B cell (primary cell): ENCODE data around the gene CBFB.

Source experiments
- EZH2 ChIP-seq: IDR thresholded peaks from 2 replicates; pipeline ENCODE4 v1.6.1; 2012; ENCODE audit warnings: borderline replicate concordance, low read depth, mild to moderate bottlenecking, moderate library complexity, low read length; ENCODE audit not compliant: insufficient read depth, poor library complexity, severe bottlenecking
- TF ChIP-seq, protein P1 (sequence below): fragments of 200-600 bp; IDR thresholded peaks from one replicate; pipeline ENCODE4 v1.8.0; 2022; ENCODE audit warnings: antibody characterized with exemption, mild to moderate bottlenecking

DNA sequence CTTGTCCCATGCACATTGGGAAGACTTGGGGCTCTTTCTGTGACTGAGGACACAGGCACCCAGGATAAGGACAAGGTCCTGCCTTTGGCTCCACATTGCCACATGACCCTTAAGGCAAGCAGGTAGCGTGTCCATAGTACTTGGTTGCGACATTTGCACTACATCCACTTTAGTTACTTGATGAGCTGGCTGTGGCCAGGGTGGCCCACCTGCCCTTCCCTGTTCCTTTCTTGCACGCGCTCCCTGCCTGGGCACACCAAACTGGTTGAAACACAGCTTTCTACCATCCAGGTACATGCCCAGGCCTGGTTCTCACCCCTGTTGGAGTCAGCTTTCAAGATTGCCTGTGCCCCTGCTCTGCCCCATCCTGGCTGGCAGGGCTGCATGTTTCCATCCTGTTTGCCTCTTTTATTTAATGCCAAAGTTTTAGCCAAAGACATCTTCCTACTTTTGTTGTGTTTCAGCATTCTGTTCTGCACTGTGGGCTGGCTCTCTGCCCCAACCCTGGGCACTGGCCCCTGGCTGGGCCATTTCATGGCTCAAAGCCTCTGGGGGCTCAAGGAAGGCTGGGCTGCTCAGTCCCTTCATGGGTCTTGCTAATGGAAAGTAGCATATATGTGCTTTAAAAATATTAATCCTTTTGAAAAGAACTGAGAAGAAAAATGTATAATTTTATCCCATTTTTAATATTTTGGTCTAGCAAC, 118.6 kb downstream of the CBFB start:
- TF ChIP-seq, protein P1, sequence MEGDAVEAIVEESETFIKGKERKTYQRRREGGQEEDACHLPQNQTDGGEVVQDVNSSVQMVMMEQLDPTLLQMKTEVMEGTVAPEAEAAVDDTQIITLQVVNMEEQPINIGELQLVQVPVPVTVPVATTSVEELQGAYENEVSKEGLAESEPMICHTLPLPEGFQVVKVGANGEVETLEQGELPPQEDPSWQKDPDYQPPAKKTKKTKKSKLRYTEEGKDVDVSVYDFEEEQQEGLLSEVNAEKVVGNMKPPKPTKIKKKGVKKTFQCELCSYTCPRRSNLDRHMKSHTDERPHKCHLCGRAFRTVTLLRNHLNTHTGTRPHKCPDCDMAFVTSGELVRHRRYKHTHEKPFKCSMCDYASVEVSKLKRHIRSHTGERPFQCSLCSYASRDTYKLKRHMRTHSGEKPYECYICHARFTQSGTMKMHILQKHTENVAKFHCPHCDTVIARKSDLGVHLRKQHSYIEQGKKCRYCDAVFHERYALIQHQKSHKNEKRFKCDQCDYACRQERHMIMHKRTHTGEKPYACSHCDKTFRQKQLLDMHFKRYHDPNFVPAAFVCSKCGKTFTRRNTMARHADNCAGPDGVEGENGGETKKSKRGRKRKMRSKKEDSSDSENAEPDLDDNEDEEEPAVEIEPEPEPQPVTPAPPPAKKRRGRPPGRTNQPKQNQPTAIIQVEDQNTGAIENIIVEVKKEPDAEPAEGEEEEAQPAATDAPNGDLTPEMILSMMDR = no peak
- TF ChIP-seq EZH2 = no peak
